ENCODE measurements around the gene WNT3A.

GRCh38 chr1:228009828-228010775 lies 3.3 kb downstream of the WNT3A start:
- TF ChIP-seq USF2 (IDR thresholded peaks at IDR 0.05; ENCODE audit: borderline replicate concordance, low read depth, low read length): no peak
- TF ChIP-seq EZH2phosphoT487 (IDR thresholded peaks at IDR 0.05; ENCODE audit: borderline replicate concordance, low read depth): no peak
- no peak for TF ChIP-seq PBX3 (IDR thresholded peaks at IDR 0.05)
- TF ChIP-seq POLR2AphosphoS5 (IDR thresholded peaks at IDR 0.05; ENCODE audit: low read depth, low read length): no peak
- TF ChIP-seq CTCF (IDR thresholded peaks at IDR 0.05): no peak
- no peak for TF ChIP-seq MXI1 (IDR thresholded peaks at IDR 0.05; ENCODE audit: low read depth, low read length)
- no peak for TF ChIP-seq ELF1 (IDR thresholded peaks at IDR 0.05)
- TF ChIP-seq SIN3A (IDR thresholded peaks at IDR 0.05; ENCODE audit: borderline replicate concordance, low read depth, low read length): no peak
- TF ChIP-seq FOXM1 (IDR thresholded peaks at IDR 0.05; ENCODE audit: low read depth): no peak
- no peak for TF ChIP-seq MAX (IDR thresholded peaks at IDR 0.05; ENCODE audit: low read depth)

All from SK-N-SH (cell line).